Measurements from ENCODE around the gene HPGDS.

HPGDS gene

GRCh38 chr4:94346541-94346940, 3.9 kb upstream of the HPGDS start:
- no peaks in the 10 kb centered on the region for H3K36me3 Mint-ChIP-seq (ENCODE audit: low read depth)
- H3K4me1 Mint-ChIP-seq: peaks cover 8% of the 10 kb centered on the region
- no peak overlapping the region for H3K27ac Mint-ChIP-seq
- H3K27me3 Mint-ChIP-seq (ENCODE audit: low read depth): peaks cover 4% of the 10 kb centered on the region
- no peak for TF ChIP-seq CTCF (IDR thresholded peaks at IDR 0.05; ENCODE audit: unreplicated experiment in 3 of 3)
- H3K4me3 Mint-ChIP-seq: no peak overlapping the region
- H3K9me3 Mint-ChIP-seq: no peaks in the 10 kb centered on the region

- H3K4me3 Mint-ChIP-seq: no peak overlapping the region
- H3K9me3 Mint-ChIP-seq: no peaks in the 10 kb centered on the region
- TF ChIP-seq CTCF (IDR thresholded peaks at IDR 0.05; ENCODE audit: unreplicated experiment in 3 of 3): no peak
- no peak overlapping the region for H3K27ac Mint-ChIP-seq
- H3K4me1 Mint-ChIP-seq: peaks cover 9% of the 10 kb centered on the region
- peaks cover 4% of the 10 kb centered on the region for H3K27me3 Mint-ChIP-seq (ENCODE audit: low read depth)
- no peaks in the 10 kb centered on the region for H3K36me3 Mint-ChIP-seq (ENCODE audit: low read depth)
These were observed 3.3 kb upstream of the HPGDS start for GRCh38 chr4:94345969-94346368.

GRCh38 chr4:94345266-94345665, 2.6 kb upstream of the HPGDS start:
- no peak for TF ChIP-seq CTCF (IDR thresholded peaks at IDR 0.05; ENCODE audit: unreplicated experiment in 3 of 3)
- Mint-ChIP-seq H3K27me3 (ENCODE audit: low read depth) (peaks cover 4% of the 10 kb centered on the region), H3K4me3 (no peak overlapping the region), H3K9me3 (no peaks in the 10 kb centered on the region), H3K36me3 (ENCODE audit: low read depth) (no peaks in the 10 kb centered on the region), H3K4me1 (peaks cover 9% of the 10 kb centered on the region), H3K27ac (no peak overlapping the region)

- Mint-ChIP-seq H3K4me1 (peaks cover 9% of the 10 kb centered on the region), H3K4me3 (no peak overlapping the region), H3K27ac (no peak overlapping the region), H3K9me3 (no peaks in the 10 kb centered on the region), H3K27me3 (ENCODE audit: low read depth) (peaks cover 4% of the 10 kb centered on the region), H3K36me3 (ENCODE audit: low read depth) (no peaks in the 10 kb centered on the region)
- TF ChIP-seq CTCF (IDR thresholded peaks at IDR 0.05; ENCODE audit: unreplicated experiment in 3 of 3): no peak
These were observed 1.8 kb upstream of the HPGDS start for GRCh38 chr4:94344457-94344856.

GRCh38 chr4:94341481-94342370, 910 bp downstream of the HPGDS start:
- TF ChIP-seq CTCF (IDR thresholded peaks at IDR 0.05; ENCODE audit: unreplicated experiment in 3 of 3): no peak
- Mint-ChIP-seq H3K4me1 (peaks cover 9% of the 10 kb centered on the region), H3K36me3 (ENCODE audit: low read depth) (no peaks in the 10 kb centered on the region), H3K27me3 (ENCODE audit: low read depth) (peaks cover 4% of the 10 kb centered on the region), H3K9me3 (no peaks in the 10 kb centered on the region), H3K4me3 (no peak overlapping the region), H3K27ac (peak overlapping the region in 1 of 3 experiments; percentile 43)

- no peaks in the 10 kb centered on the region for H3K9me3 Mint-ChIP-seq
- no peak overlapping the region for H3K27ac Mint-ChIP-seq
- H3K4me1 Mint-ChIP-seq: peaks cover 9% of the 10 kb centered on the region
- peaks cover 7% of the 10 kb centered on the region for H3K27me3 Mint-ChIP-seq (ENCODE audit: low read depth)
- no peak for TF ChIP-seq CTCF (IDR thresholded peaks at IDR 0.05; ENCODE audit: unreplicated experiment in 3 of 3)
- H3K4me3 Mint-ChIP-seq: no peak overlapping the region
- no peaks in the 10 kb centered on the region for H3K36me3 Mint-ChIP-seq (ENCODE audit: low read depth)
These were observed 2.9 kb downstream of the HPGDS start for GRCh38 chr4:94339779-94340178.
